Neutrophil (primary cell): ENCODE results near the gene SAP25.

Experiments used
- H3K27ac ChIP-seq: fragments of 200-600 bp; sonication (generic); 2 replicates; pipeline ENCODE4 v1.5.1; 2016; ENCODE audit warnings: mild to moderate bottlenecking, moderate library complexity
- H3K27me3 ChIP-seq: fragments of 200-600 bp; sonication (generic); 2 replicates; pipeline ENCODE4 v1.6.0; 2016; ENCODE audit warnings: mild to moderate bottlenecking
- H3K36me3 ChIP-seq: fragments of 200-600 bp; sonication (generic); 2 replicates; pipeline ENCODE4 v1.5.1; 2017
- H3K4me1 ChIP-seq, 2 experiments: fragments of 200-600 bp in 1 of 2; sonication (generic) in 1 of 2; 1 replicate in 1 of 2; 2 replicates in 1 of 2; pipeline versions ENCODE4 v1.5.1 to v1.6.1; 2013 to 2016; ENCODE audit warnings: low read depth in 1 of 2, low read length in 1 of 2, mild to moderate bottlenecking in 1 of 2, moderate library complexity in 1 of 2; ENCODE audit not compliant: control insufficient read depth in 1 of 2, insufficient read depth in 1 of 2
- H3K4me3 ChIP-seq, 2 experiments: fragments of 200-600 bp in 1 of 2; sonication (generic) in 1 of 2; 1 replicate in 1 of 2; 2 replicates in 1 of 2; pipeline ENCODE4 v1.5.1; 2013 to 2016; ENCODE audit warnings: low read depth in 1 of 2, low read length in 1 of 2, mild to moderate bottlenecking in 1 of 2, moderate library complexity in 1 of 2
- H3K9me3 ChIP-seq: fragments of 200-600 bp; sonication (generic); 2 replicates; pipeline ENCODE4 v1.5.1; 2016
- TF ChIP-seq, protein P1 (sequence below): fragments of 200-600 bp; sonication (generic); IDR thresholded peaks from 2 replicates; pipeline ENCODE4 v1.5.1; 2016; ENCODE audit warnings: antibody characterized with exemption

Gene SAP25

DNA sequence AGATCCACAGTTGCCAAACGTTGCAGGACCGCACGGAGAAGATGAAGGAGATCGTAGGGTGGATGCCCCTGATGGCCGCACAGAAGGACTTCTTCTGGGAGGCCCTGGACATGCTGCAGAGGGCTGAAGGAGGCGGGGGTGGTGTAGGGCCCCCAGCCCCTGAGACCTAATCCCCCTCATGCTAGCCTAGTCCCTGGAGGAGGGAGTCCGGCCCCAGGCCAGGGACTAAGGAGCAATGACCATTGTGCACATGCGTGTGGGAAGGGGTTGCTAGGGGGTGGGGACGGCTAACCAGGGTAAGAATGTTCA lies 27.0 kb upstream of the SAP25 start:
- TF ChIP-seq, protein P1, sequence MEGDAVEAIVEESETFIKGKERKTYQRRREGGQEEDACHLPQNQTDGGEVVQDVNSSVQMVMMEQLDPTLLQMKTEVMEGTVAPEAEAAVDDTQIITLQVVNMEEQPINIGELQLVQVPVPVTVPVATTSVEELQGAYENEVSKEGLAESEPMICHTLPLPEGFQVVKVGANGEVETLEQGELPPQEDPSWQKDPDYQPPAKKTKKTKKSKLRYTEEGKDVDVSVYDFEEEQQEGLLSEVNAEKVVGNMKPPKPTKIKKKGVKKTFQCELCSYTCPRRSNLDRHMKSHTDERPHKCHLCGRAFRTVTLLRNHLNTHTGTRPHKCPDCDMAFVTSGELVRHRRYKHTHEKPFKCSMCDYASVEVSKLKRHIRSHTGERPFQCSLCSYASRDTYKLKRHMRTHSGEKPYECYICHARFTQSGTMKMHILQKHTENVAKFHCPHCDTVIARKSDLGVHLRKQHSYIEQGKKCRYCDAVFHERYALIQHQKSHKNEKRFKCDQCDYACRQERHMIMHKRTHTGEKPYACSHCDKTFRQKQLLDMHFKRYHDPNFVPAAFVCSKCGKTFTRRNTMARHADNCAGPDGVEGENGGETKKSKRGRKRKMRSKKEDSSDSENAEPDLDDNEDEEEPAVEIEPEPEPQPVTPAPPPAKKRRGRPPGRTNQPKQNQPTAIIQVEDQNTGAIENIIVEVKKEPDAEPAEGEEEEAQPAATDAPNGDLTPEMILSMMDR = no peak
- Histone ChIP-seq H3K4me3 (no peak overlapping the region), H3K36me3 (no peaks in the 10 kb centered on the region), H3K27ac (no peak overlapping the region), H3K27me3 (peaks cover 49% of the 10 kb centered on the region), H3K4me1 (peaks cover 20 to 24% of the 10 kb centered on the region in 2 experiments), H3K9me3 (no peaks in the 10 kb centered on the region)

DNA sequence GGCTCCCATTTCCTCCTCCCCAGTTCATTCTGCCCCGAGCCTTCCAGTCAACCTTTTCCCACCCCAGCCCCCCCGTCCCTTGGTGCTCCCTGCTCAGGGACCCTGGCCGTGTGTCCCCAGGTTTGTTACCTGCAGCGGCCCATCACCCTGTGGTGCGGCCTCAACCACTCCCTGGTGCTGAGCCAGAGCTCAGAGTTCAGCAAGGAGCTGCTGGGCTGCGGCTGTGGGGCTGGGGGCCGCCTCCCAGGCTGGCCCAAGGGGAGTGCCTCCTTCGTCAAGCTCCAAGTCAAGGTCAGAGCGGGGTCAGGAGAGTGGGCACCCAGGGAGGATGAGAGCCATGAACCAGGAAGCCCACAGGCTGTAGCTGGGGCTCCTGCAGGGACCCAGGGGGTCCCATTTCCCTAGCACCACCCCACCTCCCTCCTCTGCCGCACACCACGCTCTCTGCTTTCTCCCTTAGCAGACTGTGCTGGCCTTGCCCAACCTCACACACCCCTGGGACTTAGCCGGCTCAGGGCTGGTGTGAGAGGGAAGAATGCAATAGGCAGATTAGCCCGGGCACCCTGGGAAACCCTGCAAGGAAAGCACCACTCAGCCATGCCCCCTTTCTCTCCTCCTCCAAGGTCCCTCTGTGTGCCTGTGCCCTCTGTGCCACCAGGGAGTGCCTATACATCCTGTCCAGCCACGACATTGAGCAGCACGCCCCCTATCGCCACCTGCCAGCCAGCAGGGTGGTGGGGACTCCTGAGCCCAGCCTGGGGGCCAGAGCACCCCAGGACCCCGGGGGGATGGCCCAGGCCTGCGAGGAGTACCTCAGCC lies 26.4 kb upstream of the SAP25 start:
- Histone ChIP-seq H3K27ac (no peak overlapping the region), H3K27me3 (peaks cover 44% of the 10 kb centered on the region), H3K4me1 (peaks cover 14 to 18% of the 10 kb centered on the region in 2 experiments), H3K4me3 (no peak overlapping the region), H3K9me3 (no peaks in the 10 kb centered on the region), H3K36me3 (no peaks in the 10 kb centered on the region)
- TF ChIP-seq, protein P1 = no peak

DNA sequence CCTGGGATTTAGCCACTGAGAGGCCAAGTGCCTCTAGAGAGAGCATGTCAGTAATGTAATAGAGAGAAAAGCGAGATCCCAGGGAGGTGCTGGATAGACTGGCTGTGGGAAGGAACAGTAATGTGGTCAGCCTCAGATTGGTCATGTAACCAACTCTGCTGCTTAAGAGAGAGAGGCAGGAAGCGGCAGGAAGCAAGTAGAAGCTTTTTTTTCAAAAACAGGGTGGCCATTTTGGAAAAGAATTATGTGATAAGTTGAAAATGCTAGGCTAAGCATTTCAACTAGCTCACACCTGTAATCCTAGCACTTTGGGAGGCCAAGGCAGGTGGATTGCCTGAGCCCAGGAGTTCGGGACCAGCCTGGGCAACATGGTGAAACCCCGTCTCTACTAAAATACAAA lies 24.7 kb upstream of the SAP25 start:
- H3K9me3 ChIP-seq = no peaks in the 10 kb centered on the region
- H3K27ac ChIP-seq = no peak overlapping the region
- no peaks in the 10 kb centered on the region for H3K36me3 ChIP-seq
- TF ChIP-seq, protein P1 = no peak
- peaks cover 30% of the 10 kb centered on the region for H3K27me3 ChIP-seq
- H3K4me1 ChIP-seq = peaks cover under 1 to 1% of the 10 kb centered on the region in 2 experiments
- no peak overlapping the region for H3K4me3 ChIP-seq

DNA sequence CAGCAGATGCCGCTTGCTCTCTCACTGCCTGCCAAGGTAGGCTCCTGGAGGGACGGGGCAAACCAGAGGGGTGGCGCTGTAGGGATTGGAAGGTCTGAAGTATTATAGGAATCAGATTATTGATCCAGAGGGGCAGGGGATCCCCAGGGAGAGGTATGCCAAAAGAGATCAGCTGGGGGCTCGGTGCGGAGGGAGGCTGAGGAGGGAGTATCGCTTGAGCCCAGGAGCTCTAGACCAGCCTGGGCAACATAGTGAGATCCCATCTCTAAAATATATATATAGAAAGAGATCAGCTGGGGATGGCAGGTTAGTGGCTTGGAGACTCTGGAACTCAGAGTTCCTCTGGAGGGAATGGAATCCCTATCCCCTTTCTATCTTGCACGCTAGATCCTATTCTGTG lies 21.5 kb upstream of the SAP25 start:
- no peak overlapping the region for H3K4me3 ChIP-seq
- no peaks in the 10 kb centered on the region for H3K9me3 ChIP-seq
- H3K27me3 ChIP-seq = peaks cover 17% of the 10 kb centered on the region
- H3K4me1 ChIP-seq = no peaks in the 10 kb centered on the region
- no peak overlapping the region for H3K27ac ChIP-seq
- no peaks in the 10 kb centered on the region for H3K36me3 ChIP-seq
- TF ChIP-seq, protein P1 = no peak

DNA sequence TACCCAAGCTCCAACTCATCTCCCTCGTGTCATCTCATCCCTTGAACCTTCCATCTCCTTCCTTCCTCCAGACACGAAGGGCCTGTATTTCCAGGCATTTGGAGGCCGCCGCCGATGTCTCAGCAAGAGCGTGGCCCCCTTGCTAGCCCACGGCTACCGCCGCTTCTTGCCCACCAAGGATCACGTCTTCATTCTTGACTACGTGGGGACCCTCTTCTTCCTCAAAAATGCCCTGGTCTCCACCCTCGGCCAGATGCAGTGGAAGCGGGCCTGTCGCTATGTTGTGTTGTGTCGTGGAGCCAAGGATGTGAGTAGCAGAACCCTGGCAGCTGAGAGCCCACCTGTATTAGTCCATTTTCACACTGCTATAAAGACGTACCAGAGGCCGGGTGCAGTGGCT lies 17.9 kb upstream of the SAP25 start:
- Histone ChIP-seq H3K27ac (no peak overlapping the region), H3K36me3 (no peaks in the 10 kb centered on the region)
- TF ChIP-seq, protein P1 = no peak

More for the DNA sequence above, 17.9 kb upstream of the SAP25 start:
- Histone ChIP-seq H3K4me3 (no peak overlapping the region), H3K27me3 (peaks cover 30% of the 10 kb centered on the region), H3K4me1 (peaks cover 9 to 10% of the 10 kb centered on the region in 2 experiments), H3K9me3 (no peaks in the 10 kb centered on the region)
